Activated CD8-positive, alpha-beta memory T cell treated with anti-CD3 and anti-CD28 coated beads for 4 hours (primary cell): ENCODE data around the gene TSPAN3.

Experiments used
- DNase-seq, 2 donors: peaks; one replicate each; pipeline ENCODE4 v3.0.0-alpha.2; 2020; ENCODE audit warnings: low read depth in 2 of 2

Gene TSPAN3

GRCh38 chr15:77033729-77034671 lies 36.9 kb downstream of the TSPAN3 start:
- no peak for DNase-seq

- no peak for DNase-seq
Observed at GRCh38 chr15:77033417-77033728, 37.5 kb downstream of the TSPAN3 start.

- DNase-seq, result no peak
Observed at GRCh38 chr15:77032647-77033416, 38.1 kb downstream of the TSPAN3 start.

GRCh38 chr15:77032052-77032646 lies 38.8 kb downstream of the TSPAN3 start:
- DNase-seq, result no peak

GRCh38 chr15:77031376-77032050 lies 39.4 kb downstream of the TSPAN3 start:
- DNase-seq, result no peak

- DNase-seq, result no peak
Observed at GRCh38 chr15:77030928-77031375, 40.0 kb downstream of the TSPAN3 start.

- no peak for DNase-seq
Observed at GRCh38 chr15:77030048-77030927, 40.6 kb downstream of the TSPAN3 start.

- no peak for DNase-seq
Observed at GRCh38 chr15:77029166-77030047, 41.5 kb downstream of the TSPAN3 start.

- DNase-seq, result no peak
Observed at GRCh38 chr15:77028451-77029165, 42.3 kb downstream of the TSPAN3 start.

GRCh38 chr15:77027697-77028450 lies 43.0 kb downstream of the TSPAN3 start:
- DNase-seq, result no peak

GRCh38 chr15:77027111-77027696 lies 43.7 kb downstream of the TSPAN3 start:
- no peak for DNase-seq

- DNase-seq, result no peak
Observed at GRCh38 chr15:77026501-77027110, 44.3 kb downstream of the TSPAN3 start.

- no peak for DNase-seq
Observed at GRCh38 chr15:77025941-77026411, 44.9 kb downstream of the TSPAN3 start.

GRCh38 chr15:77025083-77025901 lies 45.6 kb downstream of the TSPAN3 start:
- DNase-seq, result no peak

GRCh38 chr15:77024273-77025082 lies 46.4 kb downstream of the TSPAN3 start:
- peak; percentile 28 to 41 for DNase-seq
